ENCODE measurements around the gene RGS3.
A peak's percentile ranks its signal among the peaks of the same experiment; 100 is the strongest.
"Not testable (repeated sequence)": the region's sequence is repeated elsewhere in the genome, so short reads cannot be mapped to it uniquely, and the experiment has no call there.

Gene RGS3

DNA sequence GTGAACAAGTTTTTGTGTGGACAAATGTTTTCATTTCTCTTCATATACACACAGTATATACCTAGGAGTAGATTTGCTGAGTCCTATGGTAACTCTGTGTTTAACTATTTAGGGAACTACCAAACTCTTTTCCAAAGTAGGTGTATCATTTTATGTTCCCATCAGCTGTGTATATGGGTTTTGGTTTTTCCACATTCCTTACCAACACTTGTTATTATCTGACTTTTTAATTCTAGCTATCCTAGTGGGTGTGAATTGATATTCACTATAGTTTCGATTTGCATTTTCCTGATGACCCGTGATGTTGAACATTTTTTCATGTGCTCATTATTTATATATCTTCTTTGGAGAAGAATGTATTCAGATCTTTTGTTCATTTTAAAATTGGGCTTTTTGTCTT is 3.7 kb downstream of the RGS3 start:
- no peak for DNase-seq

- DNase-seq: peak; percentile 44
These were observed 5.4 kb downstream of the RGS3 start for GRCh38 chr9:113468716-113469448.

GRCh38 chr9:113471143-113471542 is 7.6 kb downstream of the RGS3 start:
- DNase-seq: no peak

GRCh38 chr9:113471566-113471965 is 8.0 kb downstream of the RGS3 start:
- no peak for DNase-seq

GRCh38 chr9:113472199-113472598 is 8.7 kb downstream of the RGS3 start:
- no peak for DNase-seq

GRCh38 chr9:113474360-113475028 is 11.0 kb downstream of the RGS3 start:
- DNase-seq: no peak

GRCh38 chr9:113475031-113475430 is 11.5 kb downstream of the RGS3 start:
- no peak for DNase-seq

GRCh38 chr9:113475992-113476391 is 12.5 kb downstream of the RGS3 start:
- no peak for DNase-seq

GRCh38 chr9:113476511-113476916 is 13.0 kb downstream of the RGS3 start:
- no peak for DNase-seq

DNA sequence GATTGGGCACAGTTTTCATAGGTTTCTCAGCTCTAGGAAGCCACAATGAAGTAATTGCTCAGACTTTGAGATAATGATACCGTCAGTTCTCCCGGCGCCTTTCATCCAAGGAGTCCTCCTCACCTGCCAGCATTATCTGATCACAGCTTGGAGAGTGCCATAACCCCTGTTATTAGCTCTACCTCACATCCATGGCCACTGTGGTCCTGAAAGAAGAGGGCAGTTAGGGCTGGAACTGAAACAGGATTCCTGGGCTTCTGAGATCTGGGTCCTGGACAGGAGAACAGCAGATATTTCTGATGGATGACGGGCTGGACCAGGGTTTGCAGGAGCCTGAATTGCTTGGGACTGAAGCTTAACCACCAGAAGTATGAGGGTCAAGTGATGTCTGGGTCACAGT is 13.5 kb downstream of the RGS3 start:
- no peak for DNase-seq

GRCh38 chr9:113477661-113478060 is 14.1 kb downstream of the RGS3 start:
- no peak for DNase-seq

GRCh38 chr9:113479174-113479621 is 15.7 kb downstream of the RGS3 start:
- no peak for DNase-seq

- DNase-seq: no peak
These were observed 17.1 kb downstream of the RGS3 start for GRCh38 chr9:113480612-113481011.

DNA sequence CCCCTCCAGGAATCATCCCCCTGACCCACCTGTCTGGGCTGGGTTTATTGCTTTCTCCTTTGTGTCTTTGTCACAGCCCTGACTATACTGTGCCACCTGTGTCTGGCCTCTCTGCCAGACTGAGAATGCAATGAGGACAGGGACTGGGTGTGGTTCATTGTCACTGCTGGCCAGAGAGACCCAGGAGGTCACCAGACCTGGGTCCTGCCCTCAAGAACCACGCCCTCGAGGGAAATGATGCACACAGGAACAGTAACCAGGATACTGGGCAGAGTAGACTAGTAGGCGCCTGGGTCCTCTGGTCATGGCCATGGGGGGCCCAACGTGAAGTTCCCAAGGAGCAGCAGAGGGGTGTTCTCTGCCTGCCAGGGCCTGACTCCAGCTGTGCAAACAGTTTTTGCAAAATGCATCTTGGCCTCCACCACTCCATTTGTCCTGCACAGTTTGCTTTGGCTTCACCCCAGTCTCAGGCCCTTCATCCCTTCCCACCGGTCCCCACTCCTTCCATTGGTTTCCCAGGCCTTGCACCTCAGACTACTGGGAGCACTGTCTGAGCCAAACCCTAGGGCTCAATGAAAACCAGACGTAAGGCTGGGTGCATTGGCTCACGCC is 17.8 kb downstream of the RGS3 start:
- DNase-seq: no peak

DNA sequence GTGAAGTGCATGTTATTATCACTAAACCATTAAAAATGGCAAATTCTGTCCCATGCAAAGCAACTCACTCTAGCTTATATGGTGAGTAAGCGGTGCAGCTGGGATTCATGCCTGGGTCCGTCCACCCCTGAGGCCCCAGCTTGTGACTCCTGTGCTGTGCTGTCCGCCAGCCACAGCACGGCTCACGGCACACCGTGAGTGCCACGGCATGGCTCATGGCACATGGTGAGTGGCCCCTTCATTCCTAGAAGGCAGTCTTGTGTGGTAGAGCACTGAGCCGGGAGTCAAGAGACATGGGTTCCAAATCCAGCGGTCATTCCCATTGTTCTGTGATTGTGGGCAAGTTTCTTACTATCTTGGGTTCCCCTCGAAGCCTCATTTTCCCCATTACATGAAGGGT is 18.8 kb downstream of the RGS3 start:
- no peak for DNase-seq

DNA sequence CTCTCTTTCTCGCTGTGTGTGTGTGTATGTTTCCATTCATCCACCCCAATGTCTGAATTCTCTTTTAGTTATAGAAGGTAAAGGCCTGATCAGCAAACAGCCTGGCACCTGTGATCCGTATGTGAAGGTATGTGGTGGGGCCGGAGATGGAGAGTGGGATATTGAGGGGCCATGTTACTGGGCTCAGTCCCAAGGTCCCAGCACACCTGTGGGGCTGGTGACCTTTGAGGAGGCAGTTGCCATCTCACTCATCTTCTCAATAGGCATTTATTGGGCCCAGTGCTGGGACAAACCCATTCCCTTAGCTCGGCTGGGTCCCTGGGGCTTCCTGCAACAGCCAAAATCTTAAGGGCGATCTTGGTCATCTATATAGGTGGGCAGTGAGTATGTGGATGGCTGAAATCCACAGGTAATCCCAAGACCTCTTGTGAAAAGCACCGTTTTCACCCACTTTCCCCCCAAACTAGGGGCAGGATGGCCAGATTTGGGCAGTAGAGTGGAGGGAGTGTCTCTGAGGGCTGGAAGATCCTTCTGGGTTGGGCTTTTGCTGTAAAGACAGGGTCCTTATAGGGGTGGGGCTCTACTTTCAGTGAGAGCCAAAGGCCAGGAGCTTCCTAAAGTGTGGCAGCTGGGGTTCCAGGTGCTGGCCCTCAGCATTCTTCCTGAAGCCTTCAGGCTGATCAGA is 19.6 kb downstream of the RGS3 start:
- DNase-seq: no peak

- DNase-seq: no peak
These were observed 20.2 kb downstream of the RGS3 start for GRCh38 chr9:113483676-113484257.

DNA sequence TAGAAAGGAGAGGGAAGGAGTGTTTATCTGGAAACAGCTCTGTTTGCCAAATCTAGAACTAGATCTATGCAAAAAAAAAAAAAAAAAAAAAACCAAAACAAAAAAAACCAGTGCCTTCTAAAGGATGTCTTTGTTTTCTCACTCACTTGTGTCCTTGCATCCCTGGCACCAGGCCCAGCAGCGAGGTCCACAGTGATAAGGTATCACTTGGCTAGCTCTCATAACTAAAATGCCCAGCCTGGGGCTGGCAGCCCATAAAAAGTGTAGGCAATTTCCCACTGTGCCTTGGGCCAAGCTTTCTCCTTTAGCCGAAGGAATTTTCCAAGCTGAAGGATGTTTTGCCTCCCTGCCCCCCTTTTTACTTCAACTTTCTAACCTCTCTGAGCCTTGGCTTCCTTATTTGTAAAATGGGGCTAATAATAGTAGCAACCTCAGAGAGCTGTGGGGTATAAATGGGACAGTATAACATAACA is 20.8 kb downstream of the RGS3 start:
- DNase-seq: no peak

- DNase-seq: no peak
These were observed 22.2 kb downstream of the RGS3 start for GRCh38 chr9:113485761-113486115.

- no peak for DNase-seq
These were observed 22.8 kb downstream of the RGS3 start for GRCh38 chr9:113486327-113486726.

DNA sequence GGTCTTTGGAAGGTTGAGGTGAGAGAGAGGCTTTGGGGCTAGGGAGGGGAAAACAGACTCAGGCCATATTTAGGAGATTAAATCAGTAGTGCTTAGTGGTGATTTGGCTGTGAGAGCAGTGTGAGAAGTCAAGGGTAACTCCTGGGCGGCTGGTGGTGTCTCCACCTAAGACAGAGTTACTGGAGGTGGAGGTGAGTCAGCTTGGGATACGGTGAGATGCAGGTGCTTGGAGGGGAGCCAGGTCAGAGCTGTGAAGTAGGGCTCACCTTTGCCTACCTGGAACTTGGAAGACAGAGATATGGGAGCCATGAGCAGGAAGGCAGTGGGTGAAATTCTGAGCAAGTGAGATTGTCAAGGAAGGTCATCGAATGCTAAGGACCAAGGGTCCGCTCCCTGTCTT is 24.5 kb downstream of the RGS3 start:
- DNase-seq: no peak

DNA sequence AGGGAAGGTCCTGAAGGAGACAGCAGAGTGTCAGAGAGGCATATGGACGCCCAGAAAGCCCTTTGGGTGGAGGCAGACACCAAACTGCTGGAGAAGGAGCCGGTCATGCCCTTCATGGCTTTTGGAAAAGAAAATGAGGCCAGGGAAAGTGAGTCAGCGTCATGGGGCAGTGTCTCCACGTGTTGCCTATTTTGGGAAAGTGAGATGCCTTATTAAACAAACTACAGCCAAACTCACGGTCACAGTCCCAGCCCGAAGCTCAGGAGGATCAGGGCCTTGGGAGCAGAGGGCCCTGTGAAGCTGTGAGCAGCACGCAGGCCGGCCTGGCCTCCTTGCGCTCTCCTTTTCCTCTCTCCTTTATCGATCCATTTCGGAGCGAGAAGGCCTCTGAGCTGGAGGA is 25.0 kb downstream of the RGS3 start:
- no peak for DNase-seq

DNA sequence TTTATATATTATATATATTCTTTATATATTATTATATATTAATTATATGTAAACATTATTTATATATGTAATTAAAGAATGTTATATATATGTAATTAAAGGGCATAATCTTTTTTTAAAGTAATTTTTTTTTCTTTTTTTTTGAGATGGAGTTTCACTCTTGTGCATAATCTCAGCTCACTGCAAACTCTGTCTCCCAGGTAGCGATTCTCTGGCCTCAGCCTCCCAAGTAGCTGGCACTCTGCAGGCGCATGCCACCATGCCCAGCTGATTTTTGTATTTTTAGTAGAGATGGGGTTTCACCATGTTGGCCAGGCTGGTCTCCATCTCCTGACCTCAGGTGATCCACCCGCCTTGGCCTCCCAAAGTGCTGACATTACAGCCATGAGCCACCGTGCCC is 27.6 kb downstream of the RGS3 start:
- not testable (repeated sequence) for DNase-seq

All from DMS 273 treated with DMSO at 0.1 percent for 48 hours (cell line).